Smooth muscle cell (in vitro differentiated cells): ENCODE data around the gene PLIN1. TPM values are rescaled to one million over a fixed set of nuclear protein-coding genes. Genes with fewer than 3 reads are reported as not detected.

ENCODE experiments used
- DNase-seq: peaks from one replicate; lab custom pipeline; 2025; ENCODE audit not compliant: unreplicated experiment; lab: John Stamatoyannopoulos, UW
- H2AFZ ChIP-seq: fragments of 200-600 bp; sonication (generic); 2 replicates; pipeline ENCODE4 v1.6.0; 2016; ENCODE audit warnings: antibody characterized with exemption, low read depth, mild to moderate bottlenecking
- H3F3A ChIP-seq: fragments of 200-600 bp; sonication (generic); 2 replicates; pipeline ENCODE4 v1.6.0; 2017; ENCODE audit warnings: antibody characterized with exemption, low read depth
- H3K27ac ChIP-seq: fragments of 200-600 bp; sonication (generic); 2 replicates; pipeline ENCODE4 v1.5.1; 2016; ENCODE audit warnings: low read depth, mild to moderate bottlenecking
- H3K27me3 ChIP-seq: fragments of 200-600 bp; sonication (generic); 2 replicates; pipeline ENCODE4 v1.6.1; 2016; ENCODE audit warnings: low read depth, mild to moderate bottlenecking
- H3K36me3 ChIP-seq: fragments of 200-600 bp; sonication (generic); 2 replicates; pipeline ENCODE4 v1.5.1; 2016; ENCODE audit warnings: low read depth
- H3K4me1 ChIP-seq: fragments of 200-600 bp; sonication (generic); 2 replicates; pipeline ENCODE4 v1.5.1; 2016; ENCODE audit warnings: low read depth
- H3K4me2 ChIP-seq: fragments of 200-600 bp; sonication (generic); 2 replicates; pipeline ENCODE4 v1.6.0; 2016; ENCODE audit warnings: mild to moderate bottlenecking
- H3K4me3 ChIP-seq: fragments of 200-600 bp; sonication (generic); 2 replicates; pipeline ENCODE4 v1.5.1; 2016; ENCODE audit warnings: mild to moderate bottlenecking
- H3K79me2 ChIP-seq: fragments of 200-600 bp; sonication (generic); 2 replicates; pipeline ENCODE4 v1.6.0; 2016; ENCODE audit warnings: low read depth, mild to moderate bottlenecking
- H3K9ac ChIP-seq: fragments of 200-600 bp; sonication (generic); 2 replicates; pipeline ENCODE4 v1.6.0; 2016; ENCODE audit warnings: low read depth
- H3K9me3 ChIP-seq: fragments of 200-600 bp; sonication (generic); replicated peaks from 2 replicates; pipeline ENCODE4 v1.5.1; 2016; ENCODE audit warnings: low read depth
- H4K20me1 ChIP-seq: fragments of 200-600 bp; sonication (generic); 2 replicates; pipeline ENCODE4 v1.6.0; 2016; ENCODE audit warnings: low read depth
- CTCF ChIP-seq: fragments of 200-600 bp; sonication (generic); IDR thresholded peaks from 2 replicates; pipeline ENCODE4 v1.5.1; 2017; ENCODE audit warnings: borderline replicate concordance, mild to moderate bottlenecking, antibody characterized with exemption; ENCODE audit not compliant: insufficient read depth, poor library complexity, severe bottlenecking
- WGBS: methylation state at CpG from one replicate; pipeline ENCODE4 v1.1.7; 2016; ENCODE audit warnings: low lambda C conversion rate; 5-methylcytosine and 5-hydroxymethylcytosine counted together
- polyA plus RNA-seq: library from polyadenylated mRNA; unstranded; fragments of >200 nt; fragmentation: Nextera tagmentation; extraction: Ambion mirVana; gene quantifications from 2 replicates; pipeline ENCODE4 v1.2.1, GENCODE V29; 2016
- total RNA-seq: library from RNA; depleted of rRNA; stranded (reverse); fragments of >200 nt; gene quantifications from 2 replicates; pipeline ENCODE4 v1.2.3, GENCODE V29; 2014

PLIN1 gene
- total and polyA plus RNA-seq, 2 experiments from 2014 or later, result 0.04 to 0.66 TPM

- DNase-seq, result peak; percentile 36
- peaks cover 7% of the 10 kb centered on the region for H3K4me1 ChIP-seq
These were observed 24.0 kb downstream of the PLIN1 start, which contains the start of gene KIF7 for GRCh38 chr15:89654847-89655805. TSS of gene KIF7 (minus strand) at chr15:89655467. CDS start at chr15:89652930, 2,537 bp downstream.

GRCh38 chr15:89654301-89654761, 24.8 kb downstream of the PLIN1 start:
- Histone ChIP-seq H3K27ac (no peak overlapping the region), H3K27me3 (no peaks in the 10 kb centered on the region), H3K4me1 (peaks cover 7% of the 10 kb centered on the region), H3K36me3 (no peaks in the 10 kb centered on the region), H3K9ac (peak overlapping the region; percentile 66), H2AFZ (peak overlapping the region; percentile 91), H3F3A (peaks cover 3% of the 10 kb centered on the region), H4K20me1 (peaks cover 6% of the 10 kb centered on the region), H3K4me2 (peak overlapping the region; percentile 97), H3K4me3 (peak overlapping the region; percentile 89), H3K9me3 (no peaks in the 10 kb centered on the region), H3K79me2 (peaks cover 11% of the 10 kb centered on the region)
- no peak for TF ChIP-seq CTCF
- DNase-seq, result no peak
- 39% methylated on average over 14 of the region's 14 CpGs for WGBS

More at GRCh38 chr15:89654847-89655805, 24.0 kb downstream of the PLIN1 start, which contains the start of gene KIF7:
- H3K9me3 ChIP-seq, result no peaks in the 10 kb centered on the region
- H3K9ac ChIP-seq, result peak within 1 kb of the TSS; percentile 66
- TF ChIP-seq CTCF, result no peak
- H2AFZ ChIP-seq, result peak within 1 kb of the TSS; percentile 91
- peak within 1 kb of the TSS; percentile 97 for H3K4me2 ChIP-seq
- no peak within 1 kb of the TSS for H3K27ac ChIP-seq
- H3F3A ChIP-seq, result peaks cover 3% of the 10 kb centered on the region
- 2% methylated on average over 64 of the region's 87 CpGs for WGBS
- no peaks in the 10 kb centered on the region for H3K36me3 ChIP-seq
- H3K79me2 ChIP-seq, result peaks cover 11% of the 10 kb centered on the region
- peak within 1 kb of the TSS; percentile 89 for H3K4me3 ChIP-seq
- peaks cover 6% of the 10 kb centered on the region for H4K20me1 ChIP-seq
- no peaks in the 10 kb centered on the region for H3K27me3 ChIP-seq

GRCh38 chr15:89653578-89653977, 25.6 kb downstream of the PLIN1 start:
- DNase-seq, result no peak
- no peak overlapping the region for H3K9ac ChIP-seq
- no peak overlapping the region for H3K4me3 ChIP-seq
- H3K79me2 ChIP-seq, result peaks cover 11% of the 10 kb centered on the region
- H3K27ac ChIP-seq, result no peak overlapping the region
- 98% methylated on average over 2 of the region's 2 CpGs for WGBS
- H3K36me3 ChIP-seq, result no peaks in the 10 kb centered on the region
- H3K9me3 ChIP-seq, result no peaks in the 10 kb centered on the region
- no peaks in the 10 kb centered on the region for H3K27me3 ChIP-seq
- H3K4me2 ChIP-seq, result no peak overlapping the region
- H4K20me1 ChIP-seq, result peaks cover 6% of the 10 kb centered on the region
- peaks cover 7% of the 10 kb centered on the region for H3K4me1 ChIP-seq
- peaks cover 3% of the 10 kb centered on the region for H3F3A ChIP-seq
- no peak overlapping the region for H2AFZ ChIP-seq
- no peak for TF ChIP-seq CTCF
